Fibroblast of the conjunctiva (primary cell): ENCODE data around the gene MXRA8.
"Not testable (repeated sequence)": the region's sequence is repeated elsewhere in the genome, so short reads cannot be mapped to it uniquely, and the experiment has no call there.

Experiments used
- DNase-seq: peaks from one replicate; pipeline ENCODE4 v3.0.0-alpha.2; 2010; ENCODE audit warnings: low read depth

MXRA8 gene

GRCh38 chr1:1320666-1321448 is 37.5 kb downstream of the MXRA8 start:
- no peak for DNase-seq

- no peak for DNase-seq
Measured at GRCh38 chr1:1319646-1319941, 38.8 kb downstream of the MXRA8 start.

GRCh38 chr1:1318777-1319645 is 39.3 kb downstream of the MXRA8 start:
- no peak for DNase-seq

GRCh38 chr1:1318131-1318652 is 40.2 kb downstream of the MXRA8 start:
- DNase-seq: peak; percentile 97

GRCh38 chr1:1317420-1317819 is 40.9 kb downstream of the MXRA8 start:
- no peak for DNase-seq

GRCh38 chr1:1316199-1316598 is 42.2 kb downstream of the MXRA8 start:
- not testable (repeated sequence) for DNase-seq

- DNase-seq: no peak
Measured at GRCh38 chr1:1315435-1315954, 42.9 kb downstream of the MXRA8 start.

- DNase-seq: no peak
Measured at GRCh38 chr1:1314678-1315335, 43.5 kb downstream of the MXRA8 start.

GRCh38 chr1:1314237-1314586 is 44.1 kb downstream of the MXRA8 start:
- no peak for DNase-seq

GRCh38 chr1:1313500-1314236 is 44.7 kb downstream of the MXRA8 start:
- no peak for DNase-seq

- no peak for DNase-seq
Measured at GRCh38 chr1:1312450-1313314, 45.7 kb downstream of the MXRA8 start.

- DNase-seq: no peak
Measured at GRCh38 chr1:1311107-1312104, 46.9 kb downstream of the MXRA8 start.

- no peak for DNase-seq
Measured at GRCh38 chr1:1310476-1311053, 47.8 kb downstream of the MXRA8 start.

- no peak for DNase-seq
Measured at GRCh38 chr1:1310109-1310385, 48.3 kb downstream of the MXRA8 start.

GRCh38 chr1:1309251-1310108 is 48.9 kb downstream of the MXRA8 start:
- no peak for DNase-seq

- no peak for DNase-seq
Measured at GRCh38 chr1:1308756-1309250, 49.6 kb downstream of the MXRA8 start.

- DNase-seq: peak; percentile 89
Measured at GRCh38 chr1:1307923-1308755, 50.2 kb downstream of the MXRA8 start, which contains the start of the genes ACAP3 and PUSL1. ACAP3 (minus strand) TSS chr1:1307930; CDS start chr1:1307815, 115 bp downstream. PUSL1 (plus strand) TSS chr1:1308597; CDS start chr1:1308644, 47 bp downstream.
